Uterus (tissue), 2 donors: ENCODE results near the gene DOCK1.

Experiments used
- POLR2A ChIP-seq, 2 donors: fragments of 450-650 bp; IDR thresholded peaks; one replicate each; pipeline ENCODE4 v1.6.1; 2016; ENCODE audit warnings: antibody characterized with exemption in 2 of 2, mild to moderate bottlenecking in 1 of 2, moderate library complexity in 1 of 2
- TF ChIP-seq, protein P1 (sequence below), 4 experiments: fragments of 200-600 bp in 2 of 4; fragments of 450-650 bp in 2 of 4; sonication (generic) in 2 of 4; IDR thresholded peaks; one replicate each; pipeline ENCODE4 v1.5.1; 2016 to 2019; ENCODE audit warnings: antibody characterized with exemption in 4 of 4, mild to moderate bottlenecking in 2 of 4, moderate library complexity in 1 of 4

- no peak for TF ChIP-seq POLR2A (IDR thresholded peaks at IDR 0.05)
- TF ChIP-seq, protein P1, sequence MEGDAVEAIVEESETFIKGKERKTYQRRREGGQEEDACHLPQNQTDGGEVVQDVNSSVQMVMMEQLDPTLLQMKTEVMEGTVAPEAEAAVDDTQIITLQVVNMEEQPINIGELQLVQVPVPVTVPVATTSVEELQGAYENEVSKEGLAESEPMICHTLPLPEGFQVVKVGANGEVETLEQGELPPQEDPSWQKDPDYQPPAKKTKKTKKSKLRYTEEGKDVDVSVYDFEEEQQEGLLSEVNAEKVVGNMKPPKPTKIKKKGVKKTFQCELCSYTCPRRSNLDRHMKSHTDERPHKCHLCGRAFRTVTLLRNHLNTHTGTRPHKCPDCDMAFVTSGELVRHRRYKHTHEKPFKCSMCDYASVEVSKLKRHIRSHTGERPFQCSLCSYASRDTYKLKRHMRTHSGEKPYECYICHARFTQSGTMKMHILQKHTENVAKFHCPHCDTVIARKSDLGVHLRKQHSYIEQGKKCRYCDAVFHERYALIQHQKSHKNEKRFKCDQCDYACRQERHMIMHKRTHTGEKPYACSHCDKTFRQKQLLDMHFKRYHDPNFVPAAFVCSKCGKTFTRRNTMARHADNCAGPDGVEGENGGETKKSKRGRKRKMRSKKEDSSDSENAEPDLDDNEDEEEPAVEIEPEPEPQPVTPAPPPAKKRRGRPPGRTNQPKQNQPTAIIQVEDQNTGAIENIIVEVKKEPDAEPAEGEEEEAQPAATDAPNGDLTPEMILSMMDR (IDR thresholded peaks at IDR 0.05): no peak
Observed at GRCh38 chr10:127145173-127145572, 239.9 kb downstream of the DOCK1 start.
